HepG2 (cell line): ENCODE data around the gene INSIG2. TPM values are rescaled to one million over a fixed set of nuclear protein-coding genes. Genes with fewer than 3 reads are reported as not detected.

ENCODE experiments used
- CEBPG ChIP-seq: IDR thresholded peaks from 2 replicates; pipeline ENCODE4 v1.6.1; 2016
- CREBL2 ChIP-seq: sonication (generic); formaldehyde crosslinking; IDR thresholded peaks from 2 replicates; pipeline ENCODE4 v1.8.1; 2023; ENCODE audit warnings: missing genetic modification reagents, mild to moderate bottlenecking, borderline replicate concordance
- FOSL1 ChIP-seq: sonication (generic); formaldehyde crosslinking; IDR thresholded peaks from 2 replicates; pipeline ENCODE4 v1.9.0; 2021; ENCODE audit warnings: missing genetic modification reagents, borderline replicate concordance
- FOXP4 ChIP-seq: sonication (generic); formaldehyde crosslinking; IDR thresholded peaks from 2 replicates; pipeline ENCODE4 v1.4.0; 2020; ENCODE audit warnings: missing genetic modification reagents
- MYPOP ChIP-seq: sonication (generic); formaldehyde crosslinking; IDR thresholded peaks from 2 replicates; pipeline ENCODE4 v1.8.1; 2023; ENCODE audit warnings: mild to moderate bottlenecking, moderate library complexity, missing genetic modification reagents
- NFATC3 ChIP-seq: sonication (generic); formaldehyde crosslinking; IDR thresholded peaks from 2 replicates; pipeline ENCODE4 v1.5.1; 2020; ENCODE audit warnings: mild to moderate bottlenecking, missing genetic modification reagents
- REST ChIP-seq, 2 experiments: IDR thresholded peaks; 2 replicates each; pipeline ENCODE4 v1.6.1; 2011 to 2012; ENCODE audit warnings: low read length in 2 of 2, borderline replicate concordance in 1 of 2, low read depth in 1 of 2, mild to moderate bottlenecking in 1 of 2, moderate library complexity in 1 of 2
- RFX3 ChIP-seq: IDR thresholded peaks from 2 replicates; pipeline ENCODE4 v1.6.1; 2016; ENCODE audit warnings: missing biosample characterization, missing genetic modification reagents
- TCF12 ChIP-seq, 2 experiments: fragments of 450-650 bp in 1 of 2; sonication (generic) in 1 of 2; formaldehyde crosslinking in 1 of 2; IDR thresholded peaks; 2 replicates each; pipeline versions ENCODE4 v1.6.1 to v1.8.0; 2017 to 2022; ENCODE audit warnings: antibody characterized with exemption in 1 of 2, mild to moderate bottlenecking in 1 of 2, missing genetic modification reagents in 1 of 2, moderate library complexity in 1 of 2
- ZBTB1 ChIP-seq: sonication (generic); formaldehyde crosslinking; IDR thresholded peaks from 2 replicates; pipeline ENCODE4 v1.4.0; 2020; ENCODE audit warnings: missing genetic modification reagents, borderline replicate concordance
- ZIK1 ChIP-seq: sonication (generic); formaldehyde crosslinking; IDR thresholded peaks from 2 replicates; pipeline ENCODE4 v1.5.0; 2020; ENCODE audit warnings: mild to moderate bottlenecking, low read depth, missing genetic modification reagents, borderline replicate concordance
- ZNF414 ChIP-seq: sonication (generic); formaldehyde crosslinking; IDR thresholded peaks from 2 replicates; pipeline ENCODE4 v1.5.0; 2020; ENCODE audit warnings: missing genetic modification reagents
- ZSCAN25 ChIP-seq: sonication (generic); formaldehyde crosslinking; IDR thresholded peaks from 2 replicates; pipeline ENCODE4 v1.8.0; 2022; ENCODE audit warnings: mild to moderate bottlenecking, missing genetic modification reagents
- ZUFSP ChIP-seq: sonication (generic); formaldehyde crosslinking; IDR thresholded peaks from 2 replicates; pipeline ENCODE4 v1.9.0; 2021; ENCODE audit warnings: missing genetic modification reagents, mild to moderate bottlenecking, borderline replicate concordance
- polyA plus RNA-seq, 8 experiments: library from polyadenylated mRNA; depleted of rRNA in 3 of 8; stranded (reverse) in 7 of 8; unstranded in 1 of 8; fragments of >200 nt; fragmentation: Illumina TruSeq in 4 of 8; extraction: Trizol in 4 of 8; gene quantifications; 2 replicates each; pipeline versions ENCODE4 v1.2.1 to v1.2.3, GENCODE V29; 2011 to 2016; ENCODE audit warnings: low read depth in 4 of 8, missing spikeins in 1 of 8, mixed read lengths in 1 of 8; ENCODE audit not compliant: insufficient read depth in 1 of 8
- total RNA-seq, 5 experiments: library from RNA; depleted of rRNA; stranded (reverse); fragments of >200 nt; fragmentation: Illumina TruSeq; extraction: Trizol; gene quantifications; 2 replicates each; pipeline ENCODE4 v1.2.3, GENCODE V29; 2016; ENCODE audit warnings: low read depth in 1 of 5

The INSIG2 gene
- total and polyA plus RNA-seq, 2 of the 13 experiments (the other 11 are each of a cell fraction or from before 2014, with no cell fraction given), result 73.5 to 481 TPM

GRCh38 chr2:118088051-118089024 is at the start of gene INSIG2 (continued):
- no peak for TF ChIP-seq TCF12 (IDR thresholded peaks at IDR 0.05)
- no peak for TF ChIP-seq TCF12 (CRISPR knock-in tag; IDR thresholded peaks at IDR 0.05)
- no peak for TF ChIP-seq FOSL1 (CRISPR knock-in tag)
- peak; percentile 45 for TF ChIP-seq CEBPG
- TF ChIP-seq REST (IDR thresholded peaks at IDR 0.05; ENCODE audit: borderline replicate concordance in 1 of 2, low read depth in 1 of 2, low read length in 2 of 2), result peak in 1 of 2 experiments; percentile 72; a peak in 2 of 4 replicates
- peak; percentile 46; the same call in 1 of the 2 replicates for TF ChIP-seq ZSCAN25 (CRISPR knock-in tag)
- peak; percentile 78 for TF ChIP-seq ZIK1 (CRISPR knock-in tag)
- peak; percentile 13; the same call in 1 of the 2 replicates for TF ChIP-seq ZNF414
- TF ChIP-seq NFATC3 (CRISPR knock-in tag), result no peak; the same call in 1 of the 2 replicates
- peak; percentile 90 for TF ChIP-seq FOXP4 (CRISPR knock-in tag)
- TF ChIP-seq MYPOP (CRISPR knock-in tag), result peak; percentile 52
- peak; percentile 70; the same call in 1 of the 2 replicates for TF ChIP-seq CREBL2 (CRISPR knock-in tag)
- no peak for TF ChIP-seq ZBTB1 (CRISPR knock-in tag)
- TF ChIP-seq ZUFSP (CRISPR knock-in tag), result no peak
- no peak; the same call in 1 of the 2 replicates for TF ChIP-seq RFX3 (CRISPR knock-in tag)
